Ascending aorta (tissue), 2 donors: Measurements from ENCODE around the gene PSG6. TPM values are rescaled to one million over a fixed set of nuclear protein-coding genes. Genes with fewer than 3 reads are reported as not detected.
A peak's percentile ranks its signal among the peaks of the same experiment; 100 is the strongest.
"Not testable (repeated sequence)": the region's sequence is repeated elsewhere in the genome, so short reads cannot be mapped to it uniquely, and the experiment has no call there.

ENCODE experiments used
- DNase-seq, 2 donors: peaks; one replicate each; pipeline ENCODE4 v3.0.0-alpha.2; 2019; ENCODE audit warnings: low spot score in 2 of 2
- H3K27ac ChIP-seq, 2 donors: fragments of 200-600 bp; sonication (generic); one replicate each; pipeline ENCODE4 v1.5.1; 2016 to 2017; ENCODE audit warnings: mild to moderate bottlenecking in 1 of 2
- H3K27me3 ChIP-seq: fragments of 200-600 bp; sonication (generic); one replicate; pipeline ENCODE4 v1.5.1; 2017
- H3K36me3 ChIP-seq, 2 donors: fragments of 200-600 bp; sonication (generic); one replicate each; pipeline ENCODE4 v1.5.1; 2016
- H3K4me1 ChIP-seq, 2 donors: fragments of 200-600 bp; sonication (generic); one replicate each; pipeline ENCODE4 v1.5.1; 2016 to 2017; ENCODE audit warnings: mild to moderate bottlenecking in 1 of 2
- H3K4me3 ChIP-seq, 2 donors: fragments of 200-600 bp; sonication (generic); one replicate each; pipeline ENCODE4 v1.5.1; 2016 to 2017; ENCODE audit warnings: mild to moderate bottlenecking in 1 of 2
- H3K9me3 ChIP-seq, 2 donors: fragments of 200-600 bp; sonication (generic); one replicate each; pipeline ENCODE4 v1.5.1; 2016
- CTCF ChIP-seq, 3 experiments: fragments of 200-600 bp in 2 of 3; fragments of 450-650 bp in 1 of 3; sonication (generic) in 2 of 3; IDR thresholded peaks; one replicate each; pipeline ENCODE4 v1.5.1; 2016 to 2019; ENCODE audit warnings: antibody characterized with exemption in 3 of 3, mild to moderate bottlenecking in 1 of 3, moderate library complexity in 1 of 3
- intact Hi-C: fragments of 100-400 bp; cut with DNase I; formaldehyde crosslinking; loops from one replicate; pipeline ENCODE4 v1.15.1; 2023
- total RNA-seq: library from RNA; depleted of rRNA; stranded (reverse); fragments of >200 nt; gene quantifications from one replicate; pipeline ENCODE4 v1.1.0, GENCODE V29; 2016

The PSG6 gene
- total RNA-seq, 1 donor from 2014 or later, result not detected

GRCh38 chr19:42857544-42857867 lies 60.2 kb downstream of the PSG6 start:
- no peak for TF ChIP-seq CTCF (IDR thresholded peaks at IDR 0.05)
- Histone ChIP-seq H3K4me1 (no peaks in the 10 kb centered on the region), H3K4me3 (no peak overlapping the region), H3K36me3 (no peaks in the 10 kb centered on the region), H3K9me3 (no peaks in the 10 kb centered on the region), H3K27me3 (no peaks in the 10 kb centered on the region), H3K27ac (no peak overlapping the region)
- intact Hi-C loops, result no loop called here
- no peak for DNase-seq

DNA sequence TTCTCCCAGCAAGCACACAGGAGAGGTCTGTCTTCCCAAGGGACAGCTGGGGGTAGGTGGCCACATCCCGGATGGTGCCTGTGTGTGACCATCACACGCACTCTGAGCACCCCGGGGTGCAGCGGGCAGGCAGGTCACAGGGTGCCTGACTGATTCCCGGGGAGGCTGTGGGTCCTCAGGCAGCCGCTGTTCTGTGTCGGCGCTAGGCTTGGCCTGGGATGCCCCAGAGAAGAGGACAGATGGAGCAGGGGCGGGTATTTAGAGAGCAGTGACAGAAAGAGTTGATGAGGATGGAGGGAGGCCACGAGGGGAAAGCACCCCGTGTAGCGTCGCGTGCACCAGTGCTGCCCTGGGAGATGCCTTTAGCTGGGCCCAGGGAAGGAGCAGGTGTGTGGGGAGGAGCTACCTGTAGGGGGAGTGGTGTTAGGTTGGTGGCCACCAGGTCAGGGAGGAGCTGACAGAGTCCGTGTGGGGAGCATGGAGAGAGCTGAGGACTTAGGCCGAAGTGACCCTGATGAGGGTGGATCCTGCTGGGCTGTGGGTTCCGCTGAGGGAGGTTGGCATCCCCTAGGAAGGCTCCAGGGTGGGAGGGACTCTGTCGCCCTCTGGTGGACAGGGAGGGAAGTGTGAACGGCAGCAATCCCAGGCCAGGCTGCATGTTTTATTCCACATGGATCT lies 60.7 kb downstream of the PSG6 start:
- DNase-seq, H3K27ac ChIP-seq, H3K4me3 ChIP-seq, H3K9me3 ChIP-seq, H3K36me3 ChIP-seq, H3K4me1 ChIP-seq, intact Hi-C loops, H3K27me3 ChIP-seq: not testable (repeated sequence)
- peak; percentile 23 to 63 (median 40) for TF ChIP-seq CTCF (IDR thresholded peaks at IDR 0.05)

DNA sequence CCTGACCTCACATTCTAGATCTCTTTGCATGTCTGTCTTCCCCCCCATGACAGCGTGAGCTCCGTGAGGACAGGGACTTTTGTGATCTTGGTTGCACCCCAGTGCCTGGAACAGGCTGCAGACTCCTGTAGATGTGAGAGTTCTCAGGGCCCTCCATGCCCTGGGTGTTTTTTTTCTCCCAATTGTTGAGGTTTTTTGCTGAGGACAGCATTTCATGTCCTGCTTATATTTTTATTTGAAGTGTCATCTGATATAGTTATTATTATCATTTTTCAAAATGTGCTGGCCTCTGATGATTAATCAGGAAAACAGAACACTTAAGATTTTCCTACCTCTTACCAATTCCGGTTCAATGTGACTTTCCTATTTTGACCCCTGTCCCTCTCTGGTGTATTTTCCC lies 62.9 kb downstream of the PSG6 start:
- H3K27ac ChIP-seq, H3K4me1 ChIP-seq, H3K9me3 ChIP-seq, H3K27me3 ChIP-seq, DNase-seq, intact Hi-C loops, H3K4me3 ChIP-seq, H3K36me3 ChIP-seq: not testable (repeated sequence)

GRCh38 chr19:42853231-42853630 lies 64.5 kb downstream of the PSG6 start:
- H3K9me3 ChIP-seq, H3K4me3 ChIP-seq, H3K36me3 ChIP-seq, H3K4me1 ChIP-seq, H3K27me3 ChIP-seq, DNase-seq, intact Hi-C loops: not testable (repeated sequence)
- peak overlapping the region in 1 of 2 donors; percentile 95 for H3K27ac ChIP-seq

GRCh38 chr19:42852821-42853220 lies 64.9 kb downstream of the PSG6 start:
- H3K4me3 ChIP-seq, H3K9me3 ChIP-seq, intact Hi-C loops, H3K27me3 ChIP-seq, H3K4me1 ChIP-seq, H3K36me3 ChIP-seq, DNase-seq: not testable (repeated sequence)
- H3K27ac ChIP-seq, result peak overlapping the region in 1 of 2 donors; percentile 95

Other genes starting within 250 kb of the PSG6 start
- not detected for gene PSG3, start 177.4 kb downstream of the PSG6 start, total RNA-seq
- gene PSG8, start 152.2 kb downstream of the PSG6 start, total RNA-seq, result not detected
- not detected for gene PSG1, start 38.2 kb downstream of the PSG6 start, total RNA-seq
- not detected for gene PSG7, start 19.3 kb upstream of the PSG6 start, total RNA-seq
- not detected for gene PSG11, start 108.6 kb upstream of the PSG6 start, total RNA-seq
- not detected for gene PSG2, start 164.8 kb upstream of the PSG6 start, total RNA-seq